OCI-LY1 (cell line): Measurements from ENCODE around the gene MTHFD1L.

Source experiments
- CTCF ChIP-seq: fragments of 200-600 bp; sonication (generic), shearing (Covaris generic); IDR thresholded peaks from 2 replicates; pipeline ENCODE4 v1.5.1; 2017; ENCODE audit warnings: mild to moderate bottlenecking, antibody characterized with exemption, low read length, moderate library complexity, mixed read lengths
- EZH2 ChIP-seq: fragments of 200-600 bp; sonication (generic), shearing (Covaris generic); IDR thresholded peaks from 2 replicates; pipeline ENCODE4 v1.8.0; 2017; ENCODE audit warnings: borderline replicate concordance, mixed run types, mild to moderate bottlenecking, antibody characterized with exemption, low read length, moderate library complexity, mixed read lengths

- no peak for TF ChIP-seq CTCF
- TF ChIP-seq EZH2 = no peak
These were observed 166.5 kb downstream of the MTHFD1L start for GRCh38 chr6:151032034-151032433.
